Stimulated activated CD8-positive, alpha-beta memory T cell treated with anti-CD3 and anti-CD28 coated beads, Interleukin-7, amount 100 ng/mL, for 4 hours (primary cell): Measurements from ENCODE around the gene SLC27A2.
A peak's percentile ranks its signal among the peaks of the same experiment; 100 is the strongest.

ENCODE experiments used
- DNase-seq, 2 donors: peaks; one replicate each; pipeline ENCODE4 v3.0.0-alpha.2; 2020; ENCODE audit warnings: low read depth in 2 of 2

SLC27A2 gene

DNA sequence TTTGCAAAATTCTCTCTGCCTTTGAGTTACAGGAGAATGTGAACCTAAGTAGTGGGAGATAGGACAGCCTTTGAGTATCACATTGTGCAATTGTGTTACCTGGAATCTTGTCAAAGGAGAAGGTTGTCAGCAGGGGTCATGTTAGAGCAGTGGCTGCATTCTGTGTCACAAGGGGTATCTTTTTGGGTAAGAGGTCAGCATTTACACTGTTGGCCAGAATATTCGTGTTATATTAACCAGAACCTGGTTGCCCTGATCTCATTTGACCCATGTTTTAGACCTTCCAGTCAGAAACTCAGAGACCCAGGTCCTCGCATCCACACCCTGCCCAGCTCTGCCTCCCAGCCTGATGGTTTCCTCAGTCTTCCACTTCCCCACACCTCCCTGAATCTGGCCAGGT is 56.3 kb downstream of the SLC27A2 start:
- DNase-seq, result no peak

DNA sequence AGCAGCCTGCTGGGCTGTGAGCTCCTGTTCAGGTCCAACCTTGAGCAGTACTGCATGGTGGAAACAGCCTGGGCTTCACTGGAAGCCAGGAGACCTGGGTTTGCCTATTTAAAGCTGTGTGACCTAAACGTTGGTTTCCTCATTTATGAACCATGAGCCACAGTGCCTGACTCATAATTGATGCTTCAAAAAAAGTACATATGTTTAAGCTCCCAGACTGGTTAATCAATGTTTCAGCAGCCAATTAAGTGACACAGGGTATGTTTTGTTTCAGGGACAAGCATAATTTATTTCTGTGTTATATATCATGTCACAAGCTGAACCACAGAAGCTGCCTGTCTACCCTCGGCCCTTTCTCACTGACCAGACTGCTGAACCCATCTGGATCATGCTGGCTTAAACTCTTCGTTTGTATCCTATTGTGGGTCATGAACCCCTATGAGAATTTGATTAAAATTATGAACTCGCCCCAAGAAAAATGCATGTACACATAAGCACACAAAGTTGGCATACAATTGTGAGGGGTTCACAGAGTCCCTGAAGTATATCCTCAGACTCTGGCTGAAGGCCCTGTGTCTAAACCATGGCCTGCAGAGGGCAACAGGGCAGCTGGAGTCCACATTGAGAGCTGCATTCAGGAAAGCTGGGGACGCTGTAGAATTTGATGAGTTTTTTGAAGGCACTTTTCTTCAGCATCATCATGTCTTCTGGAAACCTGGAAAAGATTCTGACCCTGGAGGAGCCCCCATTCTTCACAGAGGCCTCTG is 59.9 kb downstream of the SLC27A2 start:
- DNase-seq, result no peak

DNA sequence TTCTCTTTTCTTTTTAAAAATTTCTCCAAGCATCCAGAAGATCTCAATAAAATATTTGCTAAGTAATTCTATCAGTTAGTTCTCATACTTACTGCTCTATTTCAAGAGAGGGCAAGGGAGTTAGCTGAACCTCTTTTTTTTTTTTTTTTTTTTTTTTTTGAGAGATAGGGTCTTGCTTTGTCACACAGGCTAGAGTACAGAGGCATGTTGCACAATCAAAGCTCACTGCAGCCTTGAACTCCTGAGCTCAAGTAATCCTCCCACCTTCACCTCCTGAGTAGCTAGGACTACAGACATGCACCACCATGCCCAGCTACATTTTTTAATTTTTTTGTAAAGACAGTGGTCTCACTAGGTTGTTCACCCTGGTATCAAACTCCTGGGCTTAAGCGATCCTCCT is 62.2 kb downstream of the SLC27A2 start:
- no peak for DNase-seq

DNA sequence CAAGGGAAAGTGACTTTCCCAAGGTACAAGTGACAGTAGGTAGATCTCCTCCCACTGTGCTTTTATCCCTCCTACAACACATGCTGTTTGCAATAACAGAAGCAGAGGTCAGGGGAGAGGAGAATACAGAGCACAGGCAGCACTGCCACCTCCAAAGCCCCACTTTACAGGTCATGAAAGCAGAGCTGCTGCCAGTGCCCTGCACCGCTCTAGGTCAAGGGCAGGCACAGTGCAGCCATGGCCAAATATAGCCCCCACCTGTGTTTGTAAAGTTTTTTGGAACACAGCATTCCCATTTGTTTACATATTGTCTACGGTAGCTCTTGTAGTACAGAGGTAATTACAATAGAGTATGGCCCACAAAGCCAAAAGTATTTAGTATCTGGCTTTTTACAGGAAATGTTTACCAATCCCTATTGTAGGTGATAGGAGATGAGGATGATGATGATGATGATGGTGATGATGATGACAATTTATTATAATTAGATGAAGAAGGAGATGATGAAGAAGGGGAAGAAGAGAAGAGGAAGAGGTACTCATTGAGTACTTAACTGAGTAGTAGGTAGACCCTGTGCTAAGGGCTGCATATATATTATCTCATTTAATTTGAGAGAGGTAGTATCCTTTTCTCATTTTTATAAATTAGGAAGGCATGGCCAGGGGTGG is 63.1 kb downstream of the SLC27A2 start:
- DNase-seq, result no peak

DNA sequence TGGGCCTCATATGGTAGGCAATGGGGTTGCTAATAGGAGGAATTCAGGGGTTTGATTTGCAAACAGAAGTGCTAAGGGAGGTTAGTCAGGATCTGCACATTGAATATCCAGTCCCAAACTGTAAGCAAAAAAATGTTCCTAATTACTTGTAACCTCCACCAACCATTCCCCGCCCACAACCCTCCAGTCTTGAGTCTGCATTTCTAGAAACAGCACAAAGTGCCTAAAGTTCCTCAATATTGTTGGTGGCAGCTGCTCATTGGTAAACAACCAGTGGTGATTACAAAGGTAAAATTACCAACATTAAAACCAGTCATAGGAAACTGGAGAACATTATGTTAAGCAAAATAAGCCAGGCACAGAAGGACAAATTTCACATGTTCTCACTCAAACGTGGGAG is 64.6 kb downstream of the SLC27A2 start:
- DNase-seq, result no peak

DNA sequence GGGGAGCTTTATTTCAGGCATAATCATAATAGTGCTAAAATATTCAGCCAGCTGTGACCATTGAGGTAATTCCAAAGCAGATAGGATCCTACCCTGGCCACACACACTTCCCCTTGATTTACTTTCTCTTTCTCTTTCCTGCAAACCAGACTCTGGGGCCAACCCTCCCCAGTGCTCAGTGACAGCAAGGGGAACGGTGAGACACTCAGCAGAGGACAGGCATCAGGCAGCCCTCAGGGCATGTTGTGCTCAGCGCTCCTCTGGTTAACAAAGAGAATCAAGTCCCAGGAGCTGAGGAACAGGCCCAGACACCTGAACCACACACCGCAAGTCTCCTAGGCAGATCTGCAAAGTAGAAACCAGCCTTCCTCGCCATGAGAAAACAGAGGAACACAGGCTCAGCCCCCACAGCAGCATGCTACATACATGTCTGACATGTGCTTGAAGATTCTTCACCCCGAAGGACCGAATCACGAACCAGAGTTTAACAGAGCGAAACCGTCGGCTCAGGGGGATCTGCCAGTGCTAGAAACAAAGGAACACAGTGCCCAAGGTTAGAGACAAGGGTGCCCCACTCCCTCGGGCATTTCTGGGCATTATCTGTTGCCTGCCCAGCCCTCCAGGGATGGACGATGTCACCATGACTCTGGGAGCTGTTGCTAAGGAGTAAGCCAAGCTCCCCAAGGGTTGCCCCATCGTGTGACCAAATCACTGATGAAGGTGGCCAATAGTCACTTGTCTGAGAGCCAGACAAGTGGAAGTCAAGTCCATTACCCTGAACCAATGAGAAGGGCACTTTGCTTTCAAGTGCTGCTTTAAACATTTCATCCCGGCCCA is 66.0 kb downstream of the SLC27A2 start:
- peak in 1 of 2 donors; percentile 36 for DNase-seq

DNA sequence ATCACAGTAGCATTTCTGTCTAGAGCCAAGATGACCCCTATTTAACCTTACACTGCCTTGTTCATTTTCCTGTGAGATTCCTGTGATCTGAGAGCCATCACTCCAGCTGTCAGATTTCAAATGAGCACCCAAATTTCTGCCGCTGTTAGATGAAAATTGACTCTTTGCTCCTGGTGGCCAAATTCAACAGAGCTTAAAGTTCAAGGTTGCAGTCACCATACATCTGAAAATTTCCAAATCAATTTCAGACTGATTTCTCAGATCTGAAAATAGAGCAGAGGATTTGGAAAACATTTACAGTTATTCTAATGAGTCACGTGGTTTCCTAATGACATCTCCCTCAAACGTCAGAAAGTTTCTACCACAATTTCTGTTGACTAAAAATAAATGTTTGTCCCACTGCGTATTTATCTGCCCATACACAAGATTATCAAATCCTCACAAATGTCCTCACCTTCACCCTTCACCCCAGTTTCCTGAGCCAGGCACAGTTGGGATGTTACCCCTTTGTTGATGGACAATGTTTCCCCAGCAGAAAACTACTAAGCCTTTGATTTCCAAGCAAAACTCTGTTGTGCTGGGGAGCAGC is 67.1 kb downstream of the SLC27A2 start:
- no peak for DNase-seq

DNA sequence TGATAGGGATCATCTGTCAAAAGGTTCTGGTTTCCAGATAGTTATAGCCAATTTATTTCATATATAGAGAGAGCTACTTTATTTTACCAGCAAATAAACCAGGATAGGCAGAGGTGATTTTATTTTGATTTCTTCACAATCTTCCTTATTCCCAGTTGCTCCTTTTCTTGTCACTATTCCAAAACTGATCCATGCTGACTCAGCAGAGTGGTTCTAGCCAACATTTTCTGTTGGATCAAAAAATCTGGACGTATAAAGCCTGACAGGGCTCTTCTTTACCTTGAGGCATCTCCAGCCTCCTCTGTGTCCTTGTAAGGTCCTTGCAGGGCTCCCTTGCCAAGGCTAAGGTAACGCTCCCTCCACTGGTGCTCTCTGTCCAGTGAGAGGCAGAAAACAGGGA is 67.7 kb downstream of the SLC27A2 start:
- DNase-seq, result no peak

DNA sequence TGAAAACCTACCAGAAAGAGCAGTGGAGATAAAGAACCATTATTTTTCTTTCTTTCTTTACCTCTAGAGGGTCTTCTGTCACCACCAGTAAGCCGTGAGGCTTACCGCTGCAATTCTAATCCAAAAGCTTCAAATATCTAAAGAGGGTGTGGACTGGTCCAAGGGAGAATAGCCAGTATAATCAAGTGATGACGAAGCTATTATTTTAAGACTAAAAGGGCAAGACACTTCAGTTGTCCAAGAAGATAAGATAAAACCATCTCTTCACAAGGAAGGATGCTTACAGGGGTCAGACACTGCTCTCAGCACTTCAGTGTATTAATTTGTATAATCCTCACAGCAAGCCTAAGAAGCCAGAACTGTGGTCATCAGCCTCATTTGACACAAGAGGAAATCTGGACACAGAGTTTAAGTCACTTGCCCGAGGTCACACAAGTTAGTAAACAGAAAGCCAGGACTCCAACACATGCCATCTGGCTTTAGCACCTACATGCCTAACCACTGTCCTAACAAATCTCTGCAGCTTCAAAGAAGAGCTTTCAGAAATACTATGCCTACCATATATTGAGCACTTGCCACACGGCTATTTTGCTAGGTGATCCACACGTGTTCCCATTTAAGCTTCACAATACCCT is 68.9 kb downstream of the SLC27A2 start:
- no peak for DNase-seq

DNA sequence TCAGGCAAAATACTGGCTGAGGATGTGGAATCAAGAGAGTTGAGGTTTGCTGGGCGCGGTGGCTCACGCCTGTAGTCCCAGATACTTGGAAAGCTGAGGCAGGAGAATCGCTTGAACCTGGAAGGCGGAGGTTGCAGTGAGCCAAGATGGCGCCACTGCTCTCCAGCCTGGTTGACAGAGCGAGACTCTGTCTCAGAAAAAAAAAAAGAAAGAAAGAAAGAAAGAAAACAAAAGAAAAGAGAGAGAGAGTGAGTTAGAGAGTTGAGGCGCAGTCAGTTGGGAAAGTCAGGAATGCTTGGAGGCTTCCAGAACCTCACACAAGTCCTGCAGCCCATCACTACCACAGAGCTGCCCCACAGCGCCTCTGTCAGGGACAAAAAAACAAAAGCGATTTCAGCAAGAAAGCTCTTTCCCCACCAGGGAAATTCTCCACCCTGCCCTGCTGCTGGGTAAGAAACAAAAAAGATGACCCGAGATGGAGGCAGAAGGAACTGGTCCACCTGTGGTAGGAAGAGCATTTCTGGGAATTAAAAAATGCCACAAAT is 69.7 kb downstream of the SLC27A2 start:
- no peak for DNase-seq

DNA sequence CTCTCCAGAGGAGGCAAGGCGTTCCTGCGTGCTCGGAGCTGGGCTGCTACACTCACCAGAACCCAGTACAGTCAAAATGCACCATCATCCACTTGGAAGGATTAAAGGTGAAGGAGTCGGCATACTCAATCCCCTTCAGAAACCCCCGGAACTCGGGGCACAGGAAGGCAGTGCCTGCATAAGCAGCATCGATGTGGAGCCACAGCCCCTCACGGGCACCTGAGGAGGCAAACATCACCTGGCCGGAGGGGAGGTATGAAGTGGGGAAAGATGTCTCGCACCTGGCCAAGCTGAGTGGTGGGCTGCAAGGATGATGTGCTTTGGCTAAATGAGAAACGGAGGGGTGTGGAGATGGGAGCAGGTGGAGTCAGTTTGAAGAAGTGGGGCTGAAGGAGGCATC is 70.6 kb downstream of the SLC27A2 start:
- DNase-seq, result no peak

DNA sequence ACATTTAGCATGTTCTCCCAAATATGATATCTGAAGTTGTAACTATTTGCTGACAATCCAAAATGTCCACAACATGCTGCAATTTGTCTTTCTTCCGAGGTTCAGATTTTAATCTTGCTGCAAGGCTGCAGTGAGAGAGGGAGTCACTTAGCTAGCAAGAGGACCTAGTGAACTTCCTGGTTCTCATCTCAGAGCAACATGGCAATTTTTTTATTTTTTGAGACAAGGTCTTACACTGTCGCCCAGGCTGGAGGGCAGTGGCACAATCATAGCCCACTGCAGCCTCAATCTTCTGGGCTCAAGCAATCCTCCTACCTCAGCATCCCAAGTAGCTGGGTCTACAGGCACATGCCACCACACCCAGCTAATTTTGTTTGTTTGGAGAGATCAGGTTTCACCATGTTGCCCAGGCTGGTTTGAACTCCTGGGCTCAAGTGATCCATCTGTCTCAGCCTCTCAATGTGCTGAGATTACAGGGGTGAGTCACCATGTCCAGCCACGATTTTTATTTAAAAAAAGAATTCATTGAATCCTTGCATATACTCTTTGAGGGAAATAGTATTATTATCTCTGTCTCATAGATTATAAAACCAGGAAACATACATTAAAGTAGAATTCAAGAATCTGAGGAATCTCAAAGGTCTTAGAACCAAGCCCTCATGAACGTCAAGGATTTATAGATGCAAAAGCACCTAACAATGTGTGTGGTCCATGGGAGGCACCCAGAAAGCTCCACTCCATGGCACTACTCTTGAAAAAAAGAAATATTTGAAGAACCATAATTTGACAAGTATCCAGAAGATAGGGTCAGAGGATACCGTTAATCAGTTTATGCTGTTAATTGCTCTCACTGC is 74.4 kb downstream of the SLC27A2 start:
- no peak for DNase-seq

DNA sequence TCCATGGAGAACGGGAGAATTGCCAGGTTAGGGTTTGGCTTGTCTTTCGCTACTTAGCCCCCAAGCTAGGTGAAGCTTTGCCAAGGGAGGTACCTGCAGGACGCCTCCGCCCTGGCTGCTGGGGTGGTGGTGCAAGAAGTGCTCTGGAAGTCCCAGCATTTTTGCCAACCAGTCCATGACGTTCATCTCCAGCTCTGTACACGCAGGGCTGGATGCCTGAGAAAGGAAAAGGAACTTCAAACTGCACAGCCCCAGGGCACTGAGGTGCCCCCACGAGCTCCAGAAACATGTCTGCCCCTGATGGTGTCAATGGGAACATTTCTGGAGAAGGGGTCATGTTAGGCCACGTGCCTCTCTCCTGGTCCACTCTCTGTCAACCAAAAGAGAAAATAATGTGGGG is 75.3 kb downstream of the SLC27A2 start:
- no peak for DNase-seq

DNA sequence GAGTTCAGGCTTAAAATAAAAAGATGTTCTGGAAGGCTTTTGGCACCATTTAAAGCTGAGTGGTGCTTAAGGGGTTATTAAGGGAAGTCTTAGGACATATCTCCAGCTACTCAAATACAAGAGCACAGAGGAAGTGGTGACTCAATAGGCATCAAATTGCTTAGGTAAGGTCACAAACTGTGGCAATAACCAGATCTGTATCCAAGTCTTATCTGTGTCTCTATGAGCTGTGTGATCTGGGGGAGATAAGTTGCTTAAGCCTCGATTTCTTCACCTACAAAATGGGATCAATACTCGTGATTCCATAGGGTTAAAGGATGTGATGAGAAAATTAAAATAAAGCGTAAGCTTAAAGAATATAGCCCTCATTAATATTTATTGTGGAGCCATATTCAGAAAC is 75.9 kb downstream of the SLC27A2 start:
- no peak for DNase-seq

DNA sequence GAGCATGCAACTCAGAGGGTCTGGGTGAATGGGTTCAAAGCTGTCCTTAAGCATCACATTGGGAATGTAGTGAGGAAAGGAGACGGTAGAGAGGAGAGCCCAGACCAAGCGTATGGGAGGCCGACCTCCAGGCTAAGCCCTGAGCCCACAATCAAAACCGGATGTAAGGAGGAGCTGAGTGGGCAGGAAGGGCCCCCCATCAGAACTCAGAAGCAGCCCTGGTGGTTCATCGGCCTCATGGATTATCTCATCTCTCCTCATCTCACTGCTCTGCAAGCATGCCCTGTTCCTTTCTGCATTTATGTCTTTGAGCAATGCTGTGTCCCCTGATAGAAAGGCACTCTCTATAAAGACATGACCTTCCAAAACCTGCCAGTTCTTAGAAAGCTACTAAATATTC is 77.3 kb downstream of the SLC27A2 start:
- no peak for DNase-seq

DNA sequence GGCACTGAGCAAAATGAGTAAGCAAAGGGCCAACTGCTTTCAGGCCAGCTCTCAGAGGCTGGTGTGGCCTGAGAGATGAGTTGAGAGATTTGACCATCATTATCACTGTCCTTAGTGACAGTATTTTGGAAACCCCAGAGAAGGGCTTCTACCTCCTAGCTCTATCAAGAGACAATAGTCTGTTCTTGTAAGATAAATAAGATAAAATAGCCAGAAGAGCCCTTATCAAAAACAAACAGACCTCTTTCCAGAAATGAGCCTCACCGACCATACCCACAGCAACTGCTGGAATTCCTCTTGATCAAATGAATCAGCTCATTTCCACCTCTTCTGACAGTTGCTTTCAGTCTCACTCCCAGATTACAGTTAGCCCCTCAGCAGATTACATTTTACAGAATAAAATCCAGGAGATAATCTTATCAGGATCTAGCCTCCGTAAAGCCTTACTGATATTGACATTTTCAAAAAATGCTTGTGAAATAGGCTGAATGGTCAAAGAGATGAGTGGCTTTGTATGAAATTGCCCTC is 79.0 kb downstream of the SLC27A2 start:
- no peak for DNase-seq

DNA sequence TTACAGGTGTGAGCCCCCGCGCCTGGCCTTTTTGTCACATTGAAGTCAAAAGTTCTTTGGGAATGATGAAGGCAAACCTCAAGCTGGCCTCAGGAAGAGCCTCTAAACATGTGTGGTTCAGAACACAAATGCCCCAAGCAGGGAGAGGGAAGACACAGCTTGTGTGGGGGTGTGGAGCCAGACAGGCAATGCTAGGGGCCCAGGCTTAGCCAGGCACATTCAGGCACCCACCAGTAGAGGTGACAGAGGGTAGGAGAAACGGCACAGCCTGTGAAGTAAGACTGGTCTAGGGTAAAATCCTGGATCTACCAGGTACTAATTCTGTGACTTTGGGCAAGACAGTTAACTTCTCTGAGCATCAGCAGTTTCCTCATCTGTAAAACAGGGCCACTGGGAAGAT is 80.0 kb downstream of the SLC27A2 start:
- DNase-seq, result no peak

DNA sequence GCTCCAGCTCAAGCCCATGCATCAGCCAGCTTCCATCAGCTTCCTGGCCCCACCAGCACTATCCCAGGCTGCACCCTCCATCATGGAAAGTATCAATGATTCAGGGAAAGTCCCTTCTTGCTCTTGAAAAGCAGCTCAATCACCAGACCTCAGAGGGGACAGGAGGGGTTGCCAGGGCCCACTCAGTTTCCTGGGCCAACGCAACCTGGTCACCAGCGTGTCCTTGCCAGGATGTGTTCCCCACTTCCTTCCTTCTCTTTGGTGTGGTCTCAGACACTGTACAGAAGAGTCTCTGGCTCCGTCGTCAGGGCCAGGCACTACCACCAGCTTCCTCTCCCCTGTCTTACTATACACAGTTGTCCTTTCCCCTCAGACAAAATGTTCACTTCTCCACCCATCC is 80.5 kb downstream of the SLC27A2 start:
- peak; percentile 44 to 55 for DNase-seq

DNA sequence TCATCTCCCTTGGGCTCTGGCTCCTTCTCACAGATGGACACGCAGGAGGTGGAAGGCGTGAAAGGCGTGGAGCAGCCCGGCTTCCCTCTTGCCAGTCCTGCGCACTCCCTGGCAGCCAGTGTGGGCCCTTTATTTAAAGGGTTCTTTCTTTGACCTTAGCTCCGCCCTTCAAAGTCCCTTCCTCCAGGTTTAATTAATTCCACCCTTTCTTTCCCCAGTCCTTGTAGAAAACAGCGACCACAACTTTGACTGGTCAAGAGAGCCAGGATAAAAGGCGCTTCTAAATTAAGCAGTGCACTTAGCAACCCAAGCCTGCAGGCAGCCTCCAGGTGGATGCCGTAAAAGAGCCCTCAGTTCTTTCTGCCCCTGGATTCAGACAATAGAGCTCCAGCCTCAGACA is 83.6 kb downstream of the SLC27A2 start, which contains the start of gene HDC:
Gene HDC (minus strand): TSS at position 107 of the 400 bp plus-strand sequence. CDS start 103 bp downstream, at position 4.
- no peak for DNase-seq

DNA sequence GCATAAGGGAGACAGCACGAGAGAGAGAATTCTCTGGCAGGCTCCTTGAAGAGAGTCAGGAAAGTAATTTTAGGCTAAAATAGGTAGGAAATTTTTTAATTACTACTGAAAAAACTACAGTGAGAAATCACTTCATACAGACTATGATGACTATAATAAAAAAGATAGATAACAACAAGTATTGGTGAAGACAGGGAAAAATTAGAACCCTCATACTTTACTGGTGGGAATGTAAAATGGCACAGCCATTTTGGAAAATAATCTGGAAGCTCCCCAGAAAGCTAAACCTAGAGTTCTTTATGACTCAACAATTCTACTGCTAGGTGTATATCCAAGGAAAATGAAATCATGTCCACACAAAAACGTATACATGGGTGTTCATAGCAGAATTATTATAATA is 85.6 kb downstream of the SLC27A2 start:
- no peak for DNase-seq
